H9 (cell line): ENCODE measurements around the gene MFSD6. TPM values are rescaled to one million over a fixed set of nuclear protein-coding genes. Genes with fewer than 3 reads are reported as not detected.

Experiments used
- DNase-seq: peaks from one replicate; pipeline ENCODE4 v3.0.0-alpha.2; 2017
- H2AFZ ChIP-seq: one replicate; pipeline ENCODE4 v1.6.1; 2013; ENCODE audit warnings: mild to moderate bottlenecking, low read length, control low read depth, moderate library complexity
- H2AK5ac ChIP-seq: 2 replicates; pipeline ENCODE4 v1.6.1; 2013; ENCODE audit warnings: low read length, control low read depth, mixed read lengths; ENCODE audit not compliant: insufficient read length
- H2BK120ac ChIP-seq: one replicate; pipeline ENCODE4 v1.6.1; 2013; ENCODE audit warnings: low read depth, mild to moderate bottlenecking, low read length, control low read depth, inconsistent platforms; ENCODE audit not compliant: poor library complexity, severe bottlenecking
- H2BK12ac ChIP-seq: 2 replicates; pipeline ENCODE4 v1.6.1; 2013; ENCODE audit warnings: low read length, control low read depth, mixed read lengths, low read depth; ENCODE audit not compliant: insufficient read length
- H2BK15ac ChIP-seq: 2 replicates; pipeline ENCODE4 v1.6.1; 2013; ENCODE audit warnings: low read depth, low read length, control low read depth
- H2BK20ac ChIP-seq: one replicate; pipeline ENCODE4 v1.6.1; 2013; ENCODE audit warnings: low read depth, mild to moderate bottlenecking, low read length, control low read depth, inconsistent platforms; ENCODE audit not compliant: poor library complexity, severe bottlenecking
- H2BK5ac ChIP-seq: 2 replicates; pipeline ENCODE4 v1.6.1; 2013; ENCODE audit warnings: low read length, control low read depth, mixed read lengths; ENCODE audit not compliant: insufficient read length
- H3K14ac ChIP-seq: 2 replicates; pipeline ENCODE4 v1.6.1; 2013; ENCODE audit warnings: low read length, control low read depth; ENCODE audit not compliant: insufficient read depth
- H3K18ac ChIP-seq: 2 replicates; pipeline ENCODE4 v1.6.1; 2013; ENCODE audit warnings: low read depth, mild to moderate bottlenecking, mixed read lengths, low read length, control low read depth; ENCODE audit not compliant: insufficient read length
- H3K23ac ChIP-seq: 2 replicates; pipeline ENCODE4 v1.6.1; 2013; ENCODE audit warnings: low read length, control low read depth, mixed read lengths, low read depth; ENCODE audit not compliant: insufficient read length
- H3K23me2 ChIP-seq: 2 replicates; pipeline ENCODE4 v1.6.1; 2013; ENCODE audit warnings: low read depth, mild to moderate bottlenecking, mixed read lengths, low read length, control low read depth; ENCODE audit not compliant: insufficient read length, poor library complexity, severe bottlenecking
- H3K27ac ChIP-seq: 2 replicates; pipeline ENCODE4 v1.5.1; 2013; ENCODE audit warnings: low read length, control low read depth, mixed read lengths, low read depth; ENCODE audit not compliant: insufficient read length
- H3K27me3 ChIP-seq: 2 replicates; pipeline ENCODE4 v1.6.1; 2013; ENCODE audit warnings: low read length, control low read depth, inconsistent platforms; ENCODE audit not compliant: insufficient read depth
- H3K4ac ChIP-seq: 2 replicates; pipeline ENCODE4 v1.6.1; 2013; ENCODE audit warnings: low read depth, mild to moderate bottlenecking, control low read depth, inconsistent platforms, low read length, moderate library complexity
- H3K4me1 ChIP-seq: 2 replicates; pipeline ENCODE4 v1.6.1; 2013; ENCODE audit warnings: low read length, control low read depth, inconsistent platforms; ENCODE audit not compliant: insufficient read depth
- H3K4me2 ChIP-seq: 2 replicates; pipeline ENCODE4 v1.6.1; 2013; ENCODE audit warnings: low read length, control low read depth, mixed read lengths; ENCODE audit not compliant: insufficient read length, insufficient read depth
- H3K56ac ChIP-seq: 2 replicates; pipeline ENCODE4 v1.6.1; 2013; ENCODE audit warnings: low read depth, mild to moderate bottlenecking, mixed read lengths, low read length, control low read depth; ENCODE audit not compliant: insufficient read length
- H3K79me1 ChIP-seq: 2 replicates; pipeline ENCODE4 v1.6.1; 2013; ENCODE audit warnings: low read depth, mild to moderate bottlenecking, moderate library complexity, low read length, control low read depth, inconsistent platforms; ENCODE audit not compliant: insufficient read depth, poor library complexity, severe bottlenecking
- H3K79me2 ChIP-seq: 2 replicates; pipeline ENCODE4 v1.6.1; 2013; ENCODE audit warnings: low read length, control low read depth, inconsistent platforms; ENCODE audit not compliant: insufficient read depth
- H3K9ac ChIP-seq: 2 replicates; pipeline ENCODE4 v1.6.1; 2013; ENCODE audit warnings: low read length, control low read depth, mixed read lengths; ENCODE audit not compliant: insufficient read length; ENCODE audit errors: extremely low read depth
- H3K9me3 ChIP-seq: one replicate; pipeline ENCODE4 v1.6.1; 2013; ENCODE audit warnings: low read depth, low read length, inconsistent platforms; ENCODE audit not compliant: control insufficient read depth
- H3T11ph ChIP-seq: one replicate; pipeline ENCODE4 v1.6.1; 2013; ENCODE audit warnings: mild to moderate bottlenecking, low read length, control low read depth, inconsistent platforms
- H4K20me1 ChIP-seq: one replicate; pipeline ENCODE4 v1.6.1; 2013; ENCODE audit not compliant: control insufficient read depth, insufficient read length, insufficient read depth
- H4K5ac ChIP-seq: 2 replicates; pipeline ENCODE4 v1.6.1; 2013; ENCODE audit warnings: low read depth, mild to moderate bottlenecking, mixed read lengths, low read length, control low read depth; ENCODE audit not compliant: insufficient read length
- H4K8ac ChIP-seq: replicated peaks from 2 replicates; pipeline ENCODE4 v1.6.1; 2013; ENCODE audit warnings: low read length, control low read depth, mixed read lengths, low read depth; ENCODE audit not compliant: insufficient read length
- H4K91ac ChIP-seq: 2 replicates; pipeline ENCODE4 v1.6.1; 2013; ENCODE audit warnings: low read depth, mild to moderate bottlenecking, moderate library complexity, mixed read lengths, low read length, control low read depth; ENCODE audit not compliant: insufficient read length
- H3K27ac Mint-ChIP-seq, 3 experiments: 2 replicates in 2 of 3; 3 replicates in 1 of 3; pipeline ENCODE4 v1.8.0; 2020 to 2021; ENCODE audit warnings: mixed read lengths in 3 of 3, mild to moderate bottlenecking in 1 of 3, moderate library complexity in 1 of 3
- H3K27me3 Mint-ChIP-seq: 2 replicates; pipeline ENCODE4 v1.8.0; 2021; ENCODE audit warnings: low read depth, mild to moderate bottlenecking, moderate library complexity, mixed read lengths
- H3K36me3 Mint-ChIP-seq, 3 experiments: 2 replicates in 2 of 3; 3 replicates in 1 of 3; pipeline ENCODE4 v1.8.0; 2020 to 2021; ENCODE audit warnings: low read depth in 3 of 3, mixed read lengths in 3 of 3; ENCODE audit not compliant: insufficient read depth in 1 of 3
- H3K4me1 Mint-ChIP-seq, 2 experiments: 2 replicates each; pipeline ENCODE4 v1.8.0; 2020; ENCODE audit warnings: mixed read lengths in 2 of 2
- H3K4me3 Mint-ChIP-seq, 2 experiments: 2 replicates in 1 of 2; 3 replicates in 1 of 2; pipeline ENCODE4 v1.8.0; 2020 to 2021; ENCODE audit warnings: mild to moderate bottlenecking in 2 of 2, mixed read lengths in 2 of 2, moderate library complexity in 1 of 2
- H3K9me3 Mint-ChIP-seq, 2 experiments: 2 replicates in 1 of 2; 3 replicates in 1 of 2; pipeline ENCODE4 v1.8.0; 2020; ENCODE audit warnings: mild to moderate bottlenecking in 2 of 2, mixed read lengths in 2 of 2, moderate library complexity in 1 of 2
- CTCF ChIP-seq: fragments of 200-600 bp; sonication (generic); conservative IDR thresholded peaks from 3 replicates; pipeline ENCODE4 v1.8.0; 2021; ENCODE audit warnings: antibody characterized with exemption, mild to moderate bottlenecking
- WGBS: extraction: QIAGEN DNeasy Blood & Tissue Kit; methylation state at CpG from one replicate; pipeline ENCODE4 v1.1.7; 2013; ENCODE audit warnings: missing lambda C conversion rate, low lambda C conversion rate, mixed read lengths; ENCODE audit not compliant: insufficient read length; ENCODE audit errors: extremely low coverage; 5-methylcytosine and 5-hydroxymethylcytosine counted together
- total RNA-seq: library from RNA; stranded (reverse); gene quantifications from 2 replicates; pipeline ENCODE4 v1.2.1, GENCODE V29; 2021

The MFSD6 gene
- total RNA-seq, 1 experiment from 2014 or later, result 4.0 TPM

- Histone ChIP-seq H3K79me1 (no peaks in the 10 kb centered on the region), H2BK12ac (no peak overlapping the region), H2AK5ac (no peak overlapping the region), H3K14ac (no peak overlapping the region), H3K9me3 (no peaks in the 10 kb centered on the region), H3K23ac (no peak overlapping the region), H2BK120ac (no peak overlapping the region), H3K27ac (no peak overlapping the region), H2BK5ac (no peak overlapping the region), H3K9ac (no peak overlapping the region), H4K8ac (no peak overlapping the region), H3K79me2 (no peaks in the 10 kb centered on the region), H3K4ac (no peak overlapping the region), H2BK20ac (no peak overlapping the region), H3K4me1 (no peaks in the 10 kb centered on the region), H3K4me2 (no peak overlapping the region), H3K18ac (no peak overlapping the region), H2AFZ (no peak overlapping the region), H2BK15ac (no peak overlapping the region), H4K5ac (no peak overlapping the region), H4K20me1 (no peaks in the 10 kb centered on the region), H3K27me3 (no peaks in the 10 kb centered on the region; the same call in 1 of the 2 replicates), H4K91ac (no peak overlapping the region), H3K23me2 (peaks cover 8% of the 10 kb centered on the region), H3K56ac (no peak overlapping the region), H3T11ph (no peak overlapping the region)
- Mint-ChIP-seq H3K27ac (no peak overlapping the region), H3K4me3 (no peak overlapping the region), H3K27me3 (peaks cover 13% of the 10 kb centered on the region), H3K36me3 (no peaks in the 10 kb centered on the region), H3K4me1 (peaks cover 10 to 11% of the 10 kb centered on the region in 2 experiments), H3K9me3 (no peaks in the 10 kb centered on the region)
- no peak for DNase-seq
- TF ChIP-seq CTCF, result no peak
- no CpG with 5 or more reads among the region's 3 CpGs for WGBS
Measured at GRCh38 chr2:190405070-190405469, 3.1 kb upstream of the MFSD6 start.
